GM19467 (cell line): ENCODE measurements around the gene MESD.
"Not testable (repeated sequence)": the region's sequence is repeated elsewhere in the genome, so short reads cannot be mapped to it uniquely, and the experiment has no call there.

ENCODE experiments used
- ATAC-seq: cut with Tn5 transposase; IDR thresholded peaks from one replicate; pipeline ENCODE4 v1.9.1; 2021; ENCODE audit warnings: mild to moderate bottlenecking, moderate library complexity; ENCODE audit not compliant: unreplicated experiment

The MESD gene

DNA sequence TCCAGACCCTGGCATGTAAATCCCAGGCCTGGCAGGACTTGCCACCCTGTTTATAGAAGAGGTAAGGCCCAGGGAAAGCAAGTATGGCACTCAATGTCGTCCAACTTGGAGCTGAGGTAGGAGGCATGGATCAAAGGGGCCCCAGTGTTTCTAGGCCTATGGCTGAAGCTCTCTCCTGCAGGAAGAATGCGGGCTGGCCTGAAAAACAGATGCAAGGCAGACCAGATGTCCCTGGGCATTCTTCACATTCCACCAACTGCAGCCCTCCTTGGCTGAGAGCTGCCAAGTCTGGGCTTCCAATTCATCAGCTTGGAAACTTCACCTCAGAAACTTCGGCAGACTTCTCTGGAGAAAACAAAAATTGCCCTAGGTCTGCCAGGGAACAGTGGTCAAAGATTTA is 22.2 kb downstream of the MESD start:
- no peak for ATAC-seq

DNA sequence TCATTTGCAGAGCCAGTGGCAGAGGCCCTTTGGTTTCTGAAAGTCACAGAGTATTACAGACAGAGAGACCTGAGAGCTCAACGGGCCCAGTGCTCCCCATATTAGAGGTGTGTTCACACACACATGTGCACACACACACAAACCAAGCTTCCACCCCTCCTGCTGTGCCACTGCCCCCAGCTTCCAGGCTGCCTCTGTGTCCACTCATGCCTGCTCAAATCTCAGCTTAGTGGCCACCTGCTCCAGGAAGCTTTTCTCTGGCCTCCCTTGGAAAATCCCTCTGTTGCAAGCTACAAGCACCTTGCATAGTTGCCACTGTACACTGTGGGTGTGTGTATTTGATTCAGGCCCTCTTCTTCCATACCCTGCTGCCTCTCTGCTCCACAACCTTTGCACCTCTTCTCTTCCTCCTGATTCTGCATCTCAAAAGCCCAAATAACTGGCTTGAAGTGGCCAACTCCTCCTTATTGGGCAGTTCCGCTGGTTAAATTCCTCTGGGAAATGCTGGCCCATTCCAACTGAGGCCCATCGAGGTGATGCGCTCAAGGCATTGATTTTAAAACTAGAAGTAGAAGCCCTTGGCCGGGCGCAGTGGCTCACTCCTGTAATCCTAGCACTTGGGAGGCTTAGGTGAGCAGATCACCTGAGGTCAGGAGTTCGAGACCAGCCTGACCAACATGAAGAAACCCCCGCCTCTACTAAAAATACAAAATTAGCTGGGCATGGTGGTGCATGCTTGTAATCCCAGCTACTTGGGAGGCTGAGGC is 23.0 kb downstream of the MESD start:
- ATAC-seq = no peak

DNA sequence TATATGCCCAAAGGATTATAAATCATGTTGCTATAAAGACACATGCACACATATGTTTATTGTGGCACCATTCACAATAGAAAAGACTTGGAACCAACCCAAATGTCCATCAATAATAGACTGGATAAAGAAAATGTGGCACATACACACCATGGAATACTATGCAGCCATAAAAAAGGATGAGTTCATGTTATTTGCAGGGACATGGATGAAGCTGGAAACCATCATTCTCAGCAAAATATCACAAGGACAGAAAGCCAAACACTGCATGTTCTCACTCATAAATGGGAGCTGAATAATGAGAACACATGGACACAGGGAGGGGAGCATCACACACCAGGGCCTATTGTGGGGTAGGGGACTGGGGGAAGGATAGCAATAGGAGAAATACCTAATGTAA is 24.2 kb downstream of the MESD start:
- not testable (repeated sequence) for ATAC-seq

DNA sequence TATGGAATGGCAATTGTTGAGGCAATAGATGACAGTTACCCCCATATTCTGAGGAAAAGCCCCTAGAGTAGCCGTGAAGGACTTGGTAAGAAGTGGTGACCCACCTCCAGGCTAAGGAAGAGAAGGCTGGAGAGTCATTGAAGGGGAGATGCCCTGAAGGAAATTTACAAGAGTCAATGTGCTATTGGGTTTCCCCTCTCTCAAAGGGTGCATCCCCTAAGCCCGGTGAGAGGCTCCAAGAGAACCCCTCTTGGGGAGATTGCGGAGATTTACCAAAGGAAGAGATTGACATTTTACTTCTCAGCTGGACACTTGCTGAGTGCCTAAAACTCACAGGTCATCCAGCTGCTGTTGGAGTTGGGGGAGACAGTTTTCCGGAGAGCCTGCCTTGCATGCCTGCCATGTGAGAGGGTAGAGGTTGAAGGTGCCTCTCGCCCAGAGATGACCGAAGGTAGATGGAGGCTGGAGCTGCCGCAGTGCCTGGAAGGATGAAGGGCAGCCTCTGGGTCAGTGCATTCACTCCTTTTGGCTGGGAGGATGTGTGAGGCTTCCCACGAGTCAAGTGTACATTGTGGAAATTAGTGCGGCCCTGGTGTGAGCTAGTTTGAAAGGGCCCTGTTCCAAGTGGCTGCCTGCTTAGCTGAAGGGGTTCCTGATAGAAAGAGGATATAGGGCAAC is 30.7 kb downstream of the MESD start:
- ATAC-seq = no peak

DNA sequence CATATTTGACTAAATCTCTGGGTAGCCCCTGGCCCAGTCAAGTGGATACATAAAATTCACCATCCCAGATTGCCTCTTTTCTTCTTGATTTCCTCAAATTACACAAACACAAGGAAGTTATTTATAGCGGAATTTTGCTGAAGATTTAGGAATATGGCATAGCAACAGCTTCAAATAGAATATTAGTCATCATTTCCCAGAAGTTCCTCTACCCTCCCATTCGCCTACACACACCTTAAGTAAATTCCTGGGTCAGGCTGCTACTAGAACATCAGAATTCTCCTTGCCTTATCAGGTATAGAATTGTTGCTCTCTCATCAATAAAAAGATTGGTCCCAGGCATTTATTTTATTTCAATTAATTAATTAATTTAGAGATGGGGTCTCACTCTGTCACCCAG is 31.6 kb downstream of the MESD start:
- no peak for ATAC-seq

DNA sequence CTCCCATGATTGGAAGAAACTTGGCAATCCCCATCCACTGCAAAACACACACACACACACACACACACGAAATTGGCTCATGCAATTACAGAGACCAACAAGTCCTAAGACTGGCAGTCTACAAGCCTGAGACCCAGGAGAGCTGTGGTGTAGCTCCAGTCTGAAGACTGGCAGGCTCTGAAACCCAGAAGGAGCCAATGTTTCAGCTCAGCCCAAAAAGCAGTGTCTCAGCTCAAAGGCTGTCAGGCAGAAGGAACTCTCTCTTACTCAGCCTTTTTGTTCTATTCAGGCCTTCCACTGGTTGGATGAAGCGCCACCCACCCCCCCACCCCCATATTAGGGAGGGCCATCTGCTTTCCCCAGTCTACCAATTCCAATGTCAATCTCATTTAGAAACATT is 32.1 kb downstream of the MESD start:
- no peak for ATAC-seq

DNA sequence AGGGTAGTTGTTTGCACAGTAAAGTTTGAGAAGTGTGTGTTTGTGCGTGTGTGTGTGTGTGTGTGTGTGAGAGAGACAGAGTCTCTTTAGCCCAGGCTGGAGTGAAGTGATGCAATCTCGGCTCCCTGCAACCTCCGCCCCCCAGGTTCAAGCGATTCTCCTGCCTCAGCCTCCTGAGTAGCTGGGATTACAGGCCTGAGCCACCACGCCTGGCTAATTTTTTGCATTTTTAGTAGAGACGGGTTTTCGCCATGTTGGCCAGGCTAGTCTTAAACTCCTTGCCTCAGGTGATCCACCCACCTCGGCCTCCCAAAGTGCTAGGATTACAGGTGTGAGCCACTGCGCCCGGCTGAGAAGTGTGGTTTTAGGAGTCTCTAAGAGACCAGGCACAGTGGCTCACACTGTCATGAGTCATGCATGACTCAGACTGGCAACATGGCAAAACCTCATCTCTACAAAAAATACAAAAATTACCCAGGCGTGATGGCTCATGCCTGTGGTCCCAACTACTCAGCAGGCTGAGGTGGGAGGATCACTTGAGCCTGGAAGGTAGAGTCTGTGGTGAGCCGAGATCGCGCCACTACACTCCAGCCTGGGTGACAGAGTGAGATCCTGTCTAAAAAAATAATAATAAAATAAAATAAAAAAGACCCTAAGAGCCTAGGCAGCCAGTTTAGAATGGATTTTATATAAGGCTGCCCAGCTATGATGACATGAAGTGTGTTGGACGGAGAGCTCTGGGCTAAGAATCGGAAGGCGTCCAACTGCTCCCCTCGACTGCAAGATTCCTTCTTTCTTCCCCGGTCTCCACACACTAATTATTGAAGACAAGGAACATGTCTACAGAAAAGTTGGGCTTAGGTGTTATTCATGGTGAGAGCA is 33.8 kb downstream of the MESD start:
- ATAC-seq = not testable (repeated sequence)

DNA sequence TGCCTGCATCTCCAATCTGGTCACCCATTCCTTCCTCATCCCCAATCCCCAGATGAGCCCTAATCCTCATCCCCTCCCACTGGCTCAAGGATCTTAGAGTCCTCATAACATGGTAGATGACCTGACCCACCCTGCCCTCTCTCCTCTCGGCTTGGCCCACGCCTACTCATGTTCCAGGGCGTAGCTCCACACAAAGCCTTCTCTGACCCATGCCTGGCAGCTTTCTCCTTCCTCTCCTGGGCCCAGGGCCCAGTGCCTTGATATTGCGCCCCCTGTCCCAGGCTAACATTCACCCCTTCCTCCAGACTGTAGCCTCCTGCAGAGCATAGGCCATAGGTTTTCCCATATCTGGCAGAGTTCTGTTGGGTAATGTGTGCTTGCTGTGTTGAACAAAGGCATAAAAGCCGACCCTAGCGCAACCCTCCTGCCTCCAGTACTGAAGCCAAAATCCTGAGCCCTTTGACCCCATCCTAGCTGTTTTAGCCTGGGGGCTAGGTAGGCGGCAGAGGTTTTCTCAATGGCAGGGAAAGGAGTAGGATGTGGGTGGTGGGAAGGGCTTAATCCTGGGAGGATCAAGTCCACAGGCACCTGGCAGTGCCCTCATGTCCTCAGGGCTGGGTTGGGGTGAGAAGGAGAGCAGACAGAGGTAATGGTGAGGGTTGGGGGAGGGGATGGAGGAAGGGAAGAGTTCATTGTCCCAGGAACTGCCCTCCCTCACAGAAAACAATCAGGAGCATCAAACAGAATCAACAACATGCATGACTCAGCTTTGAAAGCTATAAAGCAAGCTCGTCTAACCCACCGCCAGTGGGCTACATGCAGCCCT is 35.5 kb downstream of the MESD start:
- ATAC-seq = no peak

DNA sequence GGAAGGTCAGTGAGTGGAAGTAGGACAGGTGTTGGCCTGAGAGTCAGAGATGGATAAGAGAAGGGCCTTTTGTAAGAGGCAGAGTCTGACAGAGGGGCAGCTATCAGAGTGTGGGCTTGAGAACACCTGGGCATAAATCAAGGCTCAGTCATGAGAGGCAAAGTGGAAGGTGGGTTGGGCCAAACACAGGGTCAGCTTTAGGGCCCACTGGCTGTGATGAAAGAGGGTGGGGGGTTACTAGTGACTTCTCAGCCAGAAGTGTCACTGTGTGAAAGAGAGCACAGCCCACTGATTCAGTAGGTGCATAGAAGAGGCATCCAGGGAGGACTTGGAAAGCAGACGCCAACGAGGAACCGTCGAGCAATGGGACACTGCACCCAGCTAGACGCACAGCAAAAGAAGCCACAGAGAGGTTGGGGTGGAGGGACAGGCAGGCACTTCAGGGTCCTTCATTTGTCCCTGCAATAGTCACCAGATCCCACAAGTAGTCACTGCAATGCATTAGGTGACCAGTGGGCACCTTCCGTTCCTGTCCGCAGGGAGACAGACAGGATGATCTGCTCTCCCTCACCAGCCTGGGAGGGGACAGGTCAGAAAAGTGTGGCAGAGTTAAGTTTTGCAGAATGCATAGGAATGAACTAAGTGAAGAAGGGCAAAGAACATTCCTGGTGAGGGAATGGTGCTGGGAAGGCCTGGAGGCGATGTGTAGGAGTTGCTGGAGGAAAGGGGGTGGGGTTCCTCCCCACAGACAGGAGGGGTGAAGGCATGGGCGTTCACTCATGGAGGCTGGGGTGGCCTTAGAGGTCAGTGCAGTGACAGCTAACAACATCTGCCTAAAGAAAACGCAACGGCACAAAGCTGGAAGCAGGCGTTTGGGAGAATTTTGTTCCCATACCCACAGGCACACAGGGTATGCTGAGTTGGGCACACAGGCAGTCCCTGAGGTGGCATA is 36.3 kb downstream of the MESD start:
- ATAC-seq = no peak

DNA sequence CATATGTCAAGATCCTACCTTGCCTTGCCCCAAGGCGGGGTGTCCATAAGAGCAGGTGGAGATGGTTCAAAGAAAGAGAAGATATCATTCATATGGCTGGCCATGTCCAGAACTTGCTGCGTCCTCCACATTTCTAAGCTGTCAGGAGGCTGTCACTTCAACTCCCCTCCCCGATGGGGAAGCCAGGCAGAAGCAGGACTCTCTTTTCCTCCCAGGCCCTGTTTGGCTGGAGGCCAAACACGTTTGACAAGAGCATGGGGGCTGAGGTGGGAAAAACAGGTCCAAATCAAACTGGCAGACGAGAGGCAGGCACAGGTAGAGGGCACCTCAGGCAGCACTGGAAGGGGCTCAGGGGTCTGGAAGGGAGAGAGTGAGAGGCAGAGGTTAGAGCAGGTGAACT is 37.7 kb downstream of the MESD start:
- no peak for ATAC-seq

DNA sequence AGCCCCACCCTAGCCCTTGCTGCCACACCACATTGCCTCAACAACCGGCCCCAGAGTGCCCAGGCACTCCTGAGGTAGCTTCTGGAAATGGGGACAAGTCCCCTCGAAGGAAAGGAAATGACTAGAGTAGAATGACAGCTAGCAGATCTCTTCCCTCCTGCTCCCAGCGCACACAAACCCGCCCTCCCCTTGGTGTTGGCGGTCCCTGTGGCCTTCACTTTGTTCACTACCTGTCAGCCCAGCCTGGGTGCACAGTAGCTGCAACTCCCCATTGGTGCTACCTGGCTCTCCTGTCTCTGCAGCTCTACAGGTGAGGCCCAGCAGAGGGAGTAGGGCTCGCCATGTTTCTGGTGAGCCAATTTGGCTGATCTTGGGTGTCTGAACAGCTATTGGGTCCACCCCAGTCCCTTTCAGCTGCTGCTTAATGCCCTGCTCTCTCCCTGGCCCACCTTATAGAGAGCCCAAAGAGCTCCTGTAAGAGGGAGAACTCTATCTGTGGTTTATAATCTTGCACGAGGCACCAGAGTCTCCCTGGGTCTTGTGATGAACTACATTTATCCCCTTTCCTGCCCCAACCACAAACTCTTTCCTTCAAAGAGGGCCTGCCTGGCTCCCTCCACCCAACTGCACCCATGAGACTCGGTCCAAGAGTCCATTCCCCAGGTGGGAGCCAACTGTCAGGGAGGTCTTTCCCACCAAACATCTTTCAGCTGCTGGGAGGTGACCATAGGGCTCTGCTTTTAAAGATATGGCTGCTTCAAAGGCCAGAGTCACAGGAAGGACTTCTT is 39.1 kb downstream of the MESD start:
- no peak for ATAC-seq

DNA sequence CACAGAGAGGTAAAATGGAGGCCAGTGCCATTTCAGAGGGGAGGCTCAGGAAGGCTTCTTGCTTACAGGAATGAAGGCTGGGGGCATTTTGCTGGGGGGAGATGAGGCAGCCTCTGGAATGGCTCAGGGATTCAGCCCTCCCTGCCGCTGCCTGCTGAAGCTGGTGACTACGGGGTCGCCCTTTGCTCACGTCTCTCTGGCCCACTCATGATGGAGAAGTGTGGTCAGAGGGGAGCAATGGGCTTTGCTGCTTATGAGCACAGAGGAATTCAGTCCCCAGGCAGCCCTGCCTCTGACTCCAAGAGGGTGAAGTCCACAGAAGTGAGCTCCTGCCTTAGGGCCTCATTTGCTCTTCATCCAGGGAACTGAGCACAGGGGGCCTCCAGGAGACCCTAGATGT is 39.9 kb downstream of the MESD start:
- ATAC-seq = no peak

DNA sequence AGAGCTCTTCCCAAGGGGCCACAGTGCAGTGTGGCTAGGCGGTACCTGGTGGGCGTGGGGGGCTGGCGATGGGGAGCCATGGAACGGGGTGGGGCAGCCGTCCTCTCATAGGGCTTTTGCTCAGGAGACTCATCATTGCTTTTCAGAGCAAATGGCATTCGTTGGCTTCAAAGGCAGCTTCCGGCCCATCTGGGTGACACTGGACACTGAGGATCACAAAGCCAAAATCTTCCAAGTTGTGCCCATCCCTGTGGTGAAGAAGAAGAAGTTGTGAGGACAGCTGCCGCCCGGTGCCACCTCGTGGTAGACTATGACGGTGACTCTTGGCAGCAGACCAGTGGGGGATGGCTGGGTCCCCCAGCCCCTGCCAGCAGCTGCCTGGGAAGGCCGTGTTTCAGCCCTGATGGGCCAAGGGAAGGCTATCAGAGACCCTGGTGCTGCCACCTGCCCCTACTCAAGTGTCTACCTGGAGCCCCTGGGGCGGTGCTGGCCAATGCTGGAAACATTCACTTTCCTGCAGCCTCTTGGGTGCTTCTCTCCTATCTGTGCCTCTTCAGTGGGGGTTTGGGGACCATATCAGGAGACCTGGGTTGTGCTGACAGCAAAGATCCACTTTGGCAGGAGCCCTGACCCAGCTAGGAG is 40.8 kb downstream of the MESD start:
- ATAC-seq = no peak

DNA sequence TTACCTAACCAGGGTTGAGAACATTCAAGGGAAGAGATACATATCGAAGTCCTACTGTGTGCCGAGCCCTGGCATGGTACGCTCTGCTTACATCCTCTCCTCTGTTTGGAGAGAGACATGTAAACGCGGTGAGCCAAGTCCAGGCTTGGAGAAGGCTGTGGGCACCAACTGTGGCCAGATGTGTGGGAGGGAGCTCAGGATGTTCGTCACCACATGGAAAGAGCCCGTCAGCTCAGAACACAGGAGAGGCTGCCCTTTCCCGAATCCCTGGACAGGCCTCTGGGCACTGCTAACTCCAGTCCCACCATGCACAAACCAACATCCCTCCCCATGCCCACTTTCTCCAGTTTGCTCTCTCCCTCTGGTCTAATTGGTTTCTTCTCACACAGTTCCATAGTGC is 43.0 kb downstream of the MESD start:
- no peak for ATAC-seq

DNA sequence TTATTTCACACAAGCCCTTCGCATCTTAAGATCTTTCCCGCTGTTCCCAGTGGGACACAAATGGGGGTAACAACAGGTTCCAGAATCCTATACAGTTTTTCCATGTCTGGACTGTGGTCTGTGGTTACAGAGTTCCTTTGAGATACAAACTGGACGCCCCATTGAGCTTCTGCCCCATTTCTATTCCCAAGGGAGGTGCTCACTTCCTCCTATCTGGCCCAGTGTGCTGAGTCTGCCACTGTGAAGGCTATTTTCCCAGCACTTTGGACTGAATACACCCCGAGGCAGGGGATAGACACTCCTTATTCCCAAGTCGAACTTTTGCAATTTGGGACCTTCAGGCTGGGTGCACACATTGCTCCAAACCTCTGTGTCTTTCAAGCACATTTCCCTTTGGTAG is 44.0 kb downstream of the MESD start:
- ATAC-seq = no peak

DNA sequence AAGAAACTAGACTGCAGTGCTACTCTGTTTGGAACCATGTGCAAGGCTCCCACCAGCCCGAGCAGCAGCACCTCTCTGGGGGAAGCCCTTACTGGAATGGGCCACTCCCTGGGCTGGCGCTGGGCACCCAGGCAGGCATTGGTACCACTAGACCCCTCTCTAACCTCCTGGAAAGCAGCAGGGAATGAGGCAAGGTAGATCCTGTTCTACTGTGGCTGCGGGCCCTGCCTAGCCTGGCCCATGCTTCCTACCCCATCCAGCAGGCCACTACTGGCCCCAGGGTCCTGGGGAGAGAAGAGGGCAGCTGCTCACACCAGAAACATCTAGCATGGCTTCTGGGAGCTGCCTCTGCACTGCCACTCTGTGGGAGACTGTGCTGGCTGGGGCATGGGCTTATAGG is 44.8 kb downstream of the MESD start:
- ATAC-seq = no peak

DNA sequence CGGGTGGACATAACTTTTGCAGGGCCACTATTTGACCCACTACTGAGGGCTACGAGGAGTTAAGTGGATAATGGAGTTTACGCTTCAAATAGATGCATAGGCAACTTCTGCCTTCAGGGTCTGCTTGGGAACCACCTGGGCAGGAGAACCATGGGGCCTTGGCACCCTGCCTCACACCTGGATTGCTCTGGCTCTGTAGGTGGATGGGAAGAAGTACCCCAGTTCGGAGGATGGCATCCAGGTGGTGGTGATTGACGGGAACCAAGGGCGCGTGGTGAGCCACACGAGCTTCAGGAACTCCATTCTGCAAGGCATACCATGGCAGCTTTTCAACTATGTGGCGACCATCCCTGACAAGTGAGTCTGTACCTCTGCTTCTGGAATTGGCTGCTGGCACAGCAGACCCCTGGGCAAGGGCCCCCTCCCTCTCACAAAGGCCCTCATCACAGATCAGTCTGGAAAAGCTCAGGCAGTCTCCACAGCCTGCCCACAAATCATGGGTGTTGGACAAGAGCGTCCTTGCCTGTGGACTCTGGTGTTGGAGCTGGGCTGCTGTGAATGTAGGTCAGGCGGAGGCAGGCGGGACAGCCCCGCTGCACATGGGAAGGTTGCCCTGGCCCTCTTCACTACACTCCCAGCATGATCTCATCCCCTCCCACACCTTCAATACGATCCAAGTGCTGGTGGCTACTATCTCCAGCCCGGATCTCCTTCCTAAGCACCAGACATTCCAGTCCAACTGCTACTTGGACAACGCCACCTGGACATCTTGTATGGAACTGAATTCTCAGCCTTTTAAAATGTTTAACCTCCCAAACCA is 46.7 kb downstream of the MESD start:
- ATAC-seq = no peak

DNA sequence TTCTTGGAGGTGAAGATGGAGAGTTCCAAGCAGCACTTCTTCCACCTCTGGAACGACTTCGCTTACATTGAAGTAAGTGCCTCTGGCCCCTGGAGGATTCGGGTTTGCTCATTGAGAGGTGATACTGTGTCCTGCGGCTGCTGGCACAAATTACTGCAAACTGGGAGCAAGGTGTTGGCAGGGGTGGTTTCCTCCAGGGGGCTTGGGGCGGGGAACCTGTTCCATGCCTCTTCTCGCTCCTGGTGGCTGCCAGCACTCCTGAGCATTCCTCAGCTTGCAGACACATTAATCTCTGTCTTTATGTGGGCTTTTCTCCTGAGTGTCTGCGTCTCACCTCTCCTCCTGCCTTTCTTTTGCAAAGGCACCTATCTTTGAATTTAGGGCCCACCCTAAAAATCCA is 47.4 kb downstream of the MESD start:
- ATAC-seq = no peak
